ENCODE data around the gene CLEC16A. TPM values are rescaled to one million over a fixed set of nuclear protein-coding genes. Genes with fewer than 3 reads are reported as not detected.

CLEC16A gene
- total and polyA plus RNA-seq, 8 donors = 8.1 to 17.2 (median 10.7) TPM

- Histone ChIP-seq H3K27me3 (no peaks in the 10 kb centered on the region), H3K4me3 (no peak overlapping the region), H3K9me3 (no peaks in the 10 kb centered on the region), H3K27ac (peak overlapping the region in 1 of 4 donors; percentile 5), H3K36me3 (peaks cover 0 to 10% (median 0%) of the 10 kb centered on the region in 3 donors), H3K4me1 (no peaks in the 10 kb centered on the region)
- intact Hi-C loops (cut with DNase I) = no loop called here
- ATAC-seq (no peak), DNase-seq (no peak), FAIRE-seq (no peak)
- TF ChIP-seq CTCF (IDR thresholded peaks at IDR 0.05) = no peak
- WGBS, 2 donors = 89 to 92% methylated on average over 14 of the region's 14 CpGs
Observed at GRCh38 chr16:10978871-10979446, 34.6 kb downstream of the CLEC16A start.

GRCh38 chr16:10979717-10980601, 35.6 kb downstream of the CLEC16A start:
- H3K27ac ChIP-seq = peak overlapping the region in 2 of 4 donors; percentile 5 to 50
- TF ChIP-seq CTCF (IDR thresholded peaks at IDR 0.05) = no peak
- intact Hi-C loops (cut with DNase I) = no loop called here
- no peaks in the 10 kb centered on the region for H3K9me3 ChIP-seq
- DNase-seq = peak in 2 of 6 donors; percentile 28
- H3K36me3 ChIP-seq = peaks cover 0 to 10% (median 0%) of the 10 kb centered on the region in 3 donors
- no peaks in the 10 kb centered on the region for H3K4me1 ChIP-seq
- 77 to 82% methylated on average over 19 of the region's 19 CpGs for WGBS, 2 donors
- H3K27me3 ChIP-seq = no peaks in the 10 kb centered on the region
- peak; percentile 56 to 75 (median 62) for ATAC-seq
- H3K4me3 ChIP-seq = no peak overlapping the region
- FAIRE-seq = peak; percentile 43

- no peaks in the 10 kb centered on the region for H3K4me1 ChIP-seq
- H3K4me3 ChIP-seq = no peak overlapping the region
- TF ChIP-seq CTCF (IDR thresholded peaks at IDR 0.05) = no peak
- intact Hi-C loops (cut with DNase I) = no loop called here
- H3K36me3 ChIP-seq = peaks cover 0 to 10% (median 0%) of the 10 kb centered on the region in 3 donors
- H3K27me3 ChIP-seq = no peaks in the 10 kb centered on the region
- H3K27ac ChIP-seq = no peak overlapping the region
- 90 to 97% methylated on average over 3 of the region's 3 CpGs for WGBS, 2 donors
- no peaks in the 10 kb centered on the region for H3K9me3 ChIP-seq
- FAIRE-seq (no peak), ATAC-seq (no peak), DNase-seq (no peak)
Observed at GRCh38 chr16:10980813-10981212, 36.4 kb downstream of the CLEC16A start.

GRCh38 chr16:10981697-10982216, 37.4 kb downstream of the CLEC16A start:
- Histone ChIP-seq H3K4me1 (no peaks in the 10 kb centered on the region), H3K27me3 (no peaks in the 10 kb centered on the region), H3K36me3 (peaks cover 0 to 10% (median 0%) of the 10 kb centered on the region in 3 donors), H3K27ac (no peak overlapping the region), H3K4me3 (no peak overlapping the region), H3K9me3 (no peaks in the 10 kb centered on the region)
- no peak for TF ChIP-seq CTCF (IDR thresholded peaks at IDR 0.05)
- no peak for DNase-seq
- FAIRE-seq = no peak
- 86 to 88% methylated on average over 4 of the region's 4 CpGs for WGBS, 2 donors
- intact Hi-C loops (cut with DNase I) = no loop called here
- ATAC-seq = peak in 3 of 4 donors; percentile 28 to 47 (median 39)
